DND-41 (cell line): ENCODE data around the gene GIT1.

Source experiments
- ATAC-seq: fragments of 200-7000 bp; cut with Tn5 transposase; 3 replicates; pipeline ENCODE4 v1.9.1; 2021; ENCODE audit warnings: low read depth; ENCODE audit not compliant: insufficient read depth
- DNase-seq: peaks from one replicate; pipeline ENCODE4 v3.0.0-alpha.2; 2020
- H2AFZ ChIP-seq: 2 replicates; pipeline ENCODE4 v1.6.0; 2012; ENCODE audit warnings: low read depth, low read length
- H3K27ac ChIP-seq: 2 replicates; pipeline ENCODE4 v1.5.1; 2012; ENCODE audit warnings: low read length, inconsistent platforms
- H3K27me3 ChIP-seq: fragments of 200-600 bp; sonication (generic); 2 replicates; pipeline ENCODE4 v1.6.0; 2012; ENCODE audit warnings: low read length, mild to moderate bottlenecking, inconsistent platforms; ENCODE audit not compliant: insufficient read depth, poor library complexity
- H3K36me3 ChIP-seq: 2 replicates; pipeline ENCODE4 v1.5.1; 2012; ENCODE audit warnings: low read length, inconsistent platforms; ENCODE audit not compliant: insufficient read depth
- H3K4me1 ChIP-seq: 2 replicates; pipeline ENCODE4 v1.5.1; 2012; ENCODE audit warnings: mild to moderate bottlenecking, low read length; ENCODE audit not compliant: insufficient read depth
- H3K4me2 ChIP-seq: 2 replicates; pipeline ENCODE4 v1.6.0; 2012; ENCODE audit warnings: mild to moderate bottlenecking, moderate library complexity, low read length, inconsistent platforms; ENCODE audit not compliant: insufficient read depth
- H3K4me3 ChIP-seq, 2 experiments: fragments of 200-600 bp in 1 of 2; shearing (Covaris generic) in 1 of 2; 2 replicates each; pipeline ENCODE4 v1.5.1; 2012 to 2016; ENCODE audit warnings: inconsistent platforms in 2 of 2, low read length in 2 of 2, mild to moderate bottlenecking in 2 of 2, low read depth in 1 of 2, moderate library complexity in 1 of 2
- H3K79me2 ChIP-seq: 2 replicates; pipeline ENCODE4 v1.6.0; 2012; ENCODE audit warnings: low read length, inconsistent platforms; ENCODE audit not compliant: insufficient read depth
- H3K9ac ChIP-seq: 2 replicates; pipeline ENCODE4 v1.6.0; 2012; ENCODE audit warnings: low read depth, mild to moderate bottlenecking, inconsistent platforms, low read length, moderate library complexity
- H3K9me3 ChIP-seq: 2 replicates; pipeline ENCODE4 v1.5.1; 2012; ENCODE audit warnings: low read length, moderate library complexity, mild to moderate bottlenecking, inconsistent platforms; ENCODE audit not compliant: insufficient read depth, severe bottlenecking
- H4K20me1 ChIP-seq: 2 replicates; pipeline ENCODE4 v1.6.0; 2012; ENCODE audit warnings: low read length; ENCODE audit not compliant: insufficient read depth
- EZH2 ChIP-seq: IDR thresholded peaks from 3 replicates; pipeline ENCODE4 v1.6.1; 2012; ENCODE audit warnings: borderline replicate concordance, low read depth, mild to moderate bottlenecking, moderate library complexity, low read length, inconsistent platforms; ENCODE audit not compliant: severe bottlenecking
- TF ChIP-seq, protein P1 (sequence below): IDR thresholded peaks from 2 replicates; pipeline ENCODE4 v1.5.1; 2012; ENCODE audit warnings: borderline replicate concordance, low read length, moderate library complexity, mild to moderate bottlenecking; ENCODE audit not compliant: poor library complexity, severe bottlenecking; ENCODE audit errors: extremely low read depth

The GIT1 gene

DNA sequence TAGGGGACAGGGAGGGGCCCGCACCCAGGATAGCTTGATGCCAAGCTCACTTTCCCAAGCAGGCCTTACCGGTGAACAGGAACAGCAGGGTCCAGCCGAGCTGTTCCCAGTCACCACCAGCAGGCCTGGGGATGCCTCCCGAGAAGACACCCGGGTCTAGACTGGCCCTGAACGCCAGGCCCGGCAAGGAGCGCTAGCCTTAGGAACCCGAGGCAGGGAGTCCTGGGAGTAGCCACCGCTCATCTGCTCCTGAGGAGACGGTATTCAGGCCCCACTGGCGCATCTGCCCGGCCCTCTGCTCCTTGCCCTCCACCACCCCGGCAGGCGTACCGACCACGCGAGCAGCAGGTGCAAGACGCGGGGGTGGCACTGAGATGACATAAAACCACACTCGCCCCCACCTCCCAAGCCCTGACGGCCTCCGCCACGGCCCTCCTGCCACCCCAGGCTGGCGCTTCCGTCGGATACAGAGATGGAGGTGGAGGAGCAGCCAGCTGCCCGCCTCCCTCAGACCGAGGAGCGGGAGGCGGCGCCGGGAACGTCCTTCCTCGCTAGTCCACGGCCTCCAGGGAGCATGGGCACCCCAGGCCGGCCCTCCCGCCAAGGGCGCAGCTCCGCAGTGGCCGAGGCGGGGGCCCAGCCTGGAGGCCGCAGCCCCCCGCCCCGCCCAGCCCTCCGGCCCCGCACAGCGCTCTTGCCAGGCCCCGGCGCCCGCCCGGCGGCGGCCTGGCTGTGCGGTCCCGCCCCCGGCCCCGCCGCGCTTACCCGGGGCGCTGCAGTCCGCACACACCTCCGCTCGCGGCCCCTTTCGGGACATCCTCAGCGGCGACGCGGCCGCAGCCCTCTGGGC is 661 bp downstream of the GIT1 start:
- DNase-seq, result peak; percentile 78
- peak overlapping the region; percentile 63 for H2AFZ ChIP-seq
- H3K27me3 ChIP-seq, result peaks cover 4% of the 10 kb centered on the region
- H3K79me2 ChIP-seq, result peaks cover 64% of the 10 kb centered on the region
- peak overlapping the region; percentile 72 for H3K9ac ChIP-seq
- peak overlapping the region; percentile 97 for H3K4me2 ChIP-seq
- 0 out of 2 replicates have a peak, but pooled peaks cover 3% of the 10 kb centered on the region for H3K36me3 ChIP-seq
- H3K4me1 ChIP-seq, result peaks cover 69% of the 10 kb centered on the region
- H4K20me1 ChIP-seq, result peaks cover 49% of the 10 kb centered on the region
- no peaks in the 10 kb centered on the region for H3K9me3 ChIP-seq
- TF ChIP-seq, protein P1, sequence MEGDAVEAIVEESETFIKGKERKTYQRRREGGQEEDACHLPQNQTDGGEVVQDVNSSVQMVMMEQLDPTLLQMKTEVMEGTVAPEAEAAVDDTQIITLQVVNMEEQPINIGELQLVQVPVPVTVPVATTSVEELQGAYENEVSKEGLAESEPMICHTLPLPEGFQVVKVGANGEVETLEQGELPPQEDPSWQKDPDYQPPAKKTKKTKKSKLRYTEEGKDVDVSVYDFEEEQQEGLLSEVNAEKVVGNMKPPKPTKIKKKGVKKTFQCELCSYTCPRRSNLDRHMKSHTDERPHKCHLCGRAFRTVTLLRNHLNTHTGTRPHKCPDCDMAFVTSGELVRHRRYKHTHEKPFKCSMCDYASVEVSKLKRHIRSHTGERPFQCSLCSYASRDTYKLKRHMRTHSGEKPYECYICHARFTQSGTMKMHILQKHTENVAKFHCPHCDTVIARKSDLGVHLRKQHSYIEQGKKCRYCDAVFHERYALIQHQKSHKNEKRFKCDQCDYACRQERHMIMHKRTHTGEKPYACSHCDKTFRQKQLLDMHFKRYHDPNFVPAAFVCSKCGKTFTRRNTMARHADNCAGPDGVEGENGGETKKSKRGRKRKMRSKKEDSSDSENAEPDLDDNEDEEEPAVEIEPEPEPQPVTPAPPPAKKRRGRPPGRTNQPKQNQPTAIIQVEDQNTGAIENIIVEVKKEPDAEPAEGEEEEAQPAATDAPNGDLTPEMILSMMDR, result no peak
- no peak for TF ChIP-seq EZH2
- H3K4me3 ChIP-seq, result peak overlapping the region; percentile 74 to 76
- H3K27ac ChIP-seq, result peak overlapping the region; percentile 50
- peak; percentile 45 for ATAC-seq

DNA sequence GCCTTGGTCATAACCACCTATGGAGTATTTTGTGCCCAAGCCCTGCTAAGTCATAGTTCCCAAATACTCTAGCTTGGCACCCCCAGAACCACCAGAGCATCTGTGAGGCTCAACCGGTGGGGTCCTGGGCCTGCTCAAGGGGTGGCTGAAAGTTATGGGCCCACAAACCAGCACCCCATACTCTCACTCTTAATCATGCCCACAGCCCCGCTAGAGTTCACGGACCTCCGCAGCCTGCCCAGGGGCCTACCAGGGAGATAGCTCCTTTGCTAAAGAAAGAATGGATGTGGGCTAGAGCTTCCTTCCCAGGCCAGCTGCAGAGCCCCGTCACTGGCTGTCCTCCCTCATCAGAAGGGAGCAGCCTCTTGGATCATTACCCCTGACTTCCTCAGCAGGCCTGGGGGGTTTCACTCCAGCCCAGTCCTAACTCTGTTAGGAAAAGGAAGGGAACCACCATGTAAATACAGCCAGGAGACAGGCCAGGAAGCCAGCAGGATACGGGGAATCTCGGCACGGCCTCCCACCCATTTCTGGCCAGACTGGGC is 1.4 kb downstream of the GIT1 start:
- Histone ChIP-seq H3K27me3 (no peaks in the 10 kb centered on the region), H4K20me1 (peaks cover 56% of the 10 kb centered on the region), H3K4me2 (peak overlapping the region; percentile 97), H3K9me3 (no peaks in the 10 kb centered on the region), H3K27ac (peak overlapping the region; percentile 50), H3K4me1 (peaks cover 65% of the 10 kb centered on the region), H3K36me3 (peaks cover 9% of the 10 kb centered on the region; the same call in 1 of the 2 replicates), H3K9ac (peak overlapping the region; percentile 72), H3K4me3 (peak overlapping the region; percentile 74 to 76; a peak in 3 of 4 replicates), H2AFZ (no peak overlapping the region), H3K79me2 (peaks cover 69% of the 10 kb centered on the region)
- ATAC-seq (no peak), DNase-seq (no peak)
- TF ChIP-seq, protein P1, result no peak
- TF ChIP-seq EZH2, result no peak

DNA sequence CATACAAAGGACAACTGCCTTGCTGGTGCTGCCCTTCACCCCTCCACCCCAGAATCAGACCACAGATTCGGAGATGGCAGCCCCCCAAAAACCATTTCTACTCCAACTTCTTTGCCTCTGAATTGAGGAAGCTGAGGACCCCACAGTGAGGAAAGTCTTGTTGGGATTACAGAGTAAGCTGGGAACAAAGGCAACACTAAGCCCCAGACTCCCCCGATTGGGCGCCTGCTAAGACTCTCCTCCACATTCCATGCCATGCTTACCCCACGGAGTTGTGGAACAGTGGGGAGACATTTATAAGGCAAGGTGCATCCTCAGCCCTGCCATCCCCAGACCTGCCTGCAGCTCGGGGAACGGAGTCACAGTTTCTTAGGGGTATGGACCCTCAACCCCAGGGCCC is 1.9 kb downstream of the GIT1 start:
- peak overlapping the region; percentile 50; the same call in 1 of the 2 replicates for H3K27ac ChIP-seq
- H3K27me3 ChIP-seq, result no peaks in the 10 kb centered on the region
- peak overlapping the region; percentile 72 for H3K9ac ChIP-seq
- H4K20me1 ChIP-seq, result peaks cover 61% of the 10 kb centered on the region
- no peak overlapping the region for H2AFZ ChIP-seq
- H3K79me2 ChIP-seq, result peaks cover 74% of the 10 kb centered on the region
- H3K4me1 ChIP-seq, result peaks cover 61% of the 10 kb centered on the region
- no peaks in the 10 kb centered on the region for H3K9me3 ChIP-seq
- H3K36me3 ChIP-seq, result peaks cover 14% of the 10 kb centered on the region
- no peak for TF ChIP-seq EZH2
- TF ChIP-seq, protein P1, result no peak
- H3K4me2 ChIP-seq, result peak overlapping the region; percentile 97
- peak overlapping the region in 1 of 2 experiments; percentile 74; a peak in 2 of 4 replicates for H3K4me3 ChIP-seq
- no peak for DNase-seq
- ATAC-seq, result no peak
